Sigmoid colon (tissue), 4 donors: ENCODE data around the gene TIGAR.

Source experiments
- CTCF ChIP-seq, 4 experiments: fragments of 450-650 bp in 3 of 4; fragments of 200-600 bp in 1 of 4; IDR thresholded peaks; one replicate each; pipeline ENCODE4 v1.5.1; 2016 to 2019; ENCODE audit warnings: antibody characterized with exemption in 4 of 4, mild to moderate bottlenecking in 3 of 4, moderate library complexity in 2 of 4
- POLR2A ChIP-seq, 2 donors: fragments of 450-650 bp; IDR thresholded peaks; one replicate each; pipeline ENCODE4 v1.6.1; 2016; ENCODE audit warnings: antibody characterized with exemption in 2 of 2, mild to moderate bottlenecking in 2 of 2, moderate library complexity in 2 of 2
- POLR2AphosphoS5 ChIP-seq, 4 donors: sonication (generic); formaldehyde crosslinking; IDR thresholded peaks; one replicate each; pipeline ENCODE4 v1.6.1; 2017; ENCODE audit warnings: antibody characterized with exemption in 4 of 4

GRCh38 chr12:4324366-4324765 is 3.4 kb downstream of the TIGAR start:
- TF ChIP-seq CTCF (IDR thresholded peaks at IDR 0.05) (no peak), POLR2A (IDR thresholded peaks at IDR 0.05) (no peak), POLR2AphosphoS5 (IDR thresholded peaks at IDR 0.05) (no peak)
